GM12878 (cell line): ENCODE data around the gene HIF3A. TPM values are rescaled to one million over a fixed set of nuclear protein-coding genes. Genes with fewer than 3 reads are reported as not detected.
A peak's percentile ranks its signal among the peaks of the same experiment; 100 is the strongest.

Source experiments
- ATAC-seq: fragments of 200-7000 bp; cut with Tn5 transposase; 3 replicates; pipeline ENCODE4 v1.9.1; 2020; ENCODE audit warnings: mild to moderate bottlenecking, moderate library complexity
- BruUV-seq: library from RNA; stranded (reverse); fragments of 400-500 nt; replicated peaks from 2 replicates; lab custom pipeline; 2021; lab: Mats Ljungman, UMichigan
- CTCF ChIA-PET: fragments of 300-600 bp; sonication (Branson Sonifier 250); formaldehyde crosslinking; extraction: SDS; loops from one replicate; lab custom pipeline; 2021; ENCODE audit warnings: inconsistent platforms; lab: Yijun Ruan, JAX
- POLR2A ChIA-PET: fragments of 350-600 bp; formaldehyde crosslinking; extraction: SDS; loops from one replicate; lab custom pipeline; 2021; ENCODE audit warnings: inconsistent platforms; lab: Charles Lee
- RAD21 ChIA-PET: fragments of 300-600 bp; sonication (Branson Sonifier 250); formaldehyde crosslinking; loops from one replicate; lab custom pipeline; 2023; ENCODE audit warnings: antibody characterized with exemption; ENCODE audit not compliant: unreplicated experiment; lab: Charles Lee
- SMC1A ChIA-PET: fragments of 300-600 bp; sonication (Branson Sonifier 250); formaldehyde crosslinking; loops from one replicate; lab custom pipeline; 2023; ENCODE audit not compliant: unreplicated experiment, uncharacterized antibody; lab: Charles Lee
- DNase-seq: peaks from one replicate; pipeline ENCODE4 v3.0.0-alpha.2; 2011; ENCODE audit warnings: low read depth, low spot score
- FAIRE-seq: peaks from 3 replicates; lab custom pipeline; 2011; peaks lifted over from hg19 to GRCh38; lab: Jason Lieb, UNC
- H2AFZ ChIP-seq: 2 replicates; pipeline ENCODE4 v1.6.0; 2011; ENCODE audit warnings: low read depth, low read length, control low read depth; ENCODE audit not compliant: control insufficient read depth
- H3K27ac ChIP-seq: 2 replicates; pipeline ENCODE4 v1.5.1; 2011; ENCODE audit warnings: control low read depth; ENCODE audit not compliant: control insufficient read depth, insufficient read depth
- H3K27me3 ChIP-seq, 2 experiments: replicated peaks in 1 of 2; 2 replicates each; pipeline versions ENCODE4 v1.6.0 to v1.6.1; 2011; ENCODE audit warnings: low read length in 1 of 2; ENCODE audit not compliant: control insufficient read depth in 2 of 2, insufficient read depth in 2 of 2
- H3K36me3 ChIP-seq, 2 experiments: 2 replicates each; pipeline ENCODE4 v1.5.1; 2011; ENCODE audit warnings: low read length in 1 of 2; ENCODE audit not compliant: control insufficient read depth in 2 of 2, insufficient read depth in 2 of 2
- H3K4me1 ChIP-seq: 2 replicates; pipeline ENCODE4 v1.6.1; 2011; ENCODE audit warnings: mild to moderate bottlenecking, low read length, moderate library complexity, mixed read lengths; ENCODE audit not compliant: control insufficient read depth, insufficient read depth
- H3K4me2 ChIP-seq: 2 replicates; pipeline ENCODE4 v1.6.0; 2011; ENCODE audit warnings: control low read depth; ENCODE audit not compliant: control insufficient read depth, insufficient read depth
- H3K4me3 ChIP-seq: fragments of 200-600 bp; sonication (generic); 2 replicates; pipeline ENCODE4 v1.5.1; 2016
- H3K79me2 ChIP-seq: 2 replicates; pipeline ENCODE4 v1.6.0; 2011; ENCODE audit warnings: low read length; ENCODE audit not compliant: control insufficient read depth, insufficient read depth
- H3K9ac ChIP-seq: 2 replicates; pipeline ENCODE4 v1.8.0; 2011; ENCODE audit warnings: low read length, control low read depth, mixed read lengths; ENCODE audit not compliant: control insufficient read depth, insufficient read depth
- H3K9me3 ChIP-seq: replicated peaks from 3 replicates; pipeline ENCODE4 v1.5.1; 2011; ENCODE audit warnings: mild to moderate bottlenecking, low read length; ENCODE audit not compliant: control insufficient read depth, insufficient read depth
- H4K20me1 ChIP-seq: 2 replicates; pipeline ENCODE4 v1.6.0; 2011; ENCODE audit not compliant: control insufficient read depth, insufficient read depth
- E2F8 ChIP-seq: fragments of 450-650 bp; IDR thresholded peaks from 2 replicates; pipeline ENCODE4 v1.6.1; 2018; ENCODE audit warnings: mild to moderate bottlenecking, low read depth, moderate library complexity; ENCODE audit not compliant: partially characterized antibody
- EGR1 ChIP-seq, 2 experiments: IDR thresholded peaks; 1 replicate in 1 of 2; 2 replicates in 1 of 2; pipeline ENCODE4 v1.6.1; 2011 to 2012; ENCODE audit warnings: low read depth in 2 of 2, low read length in 2 of 2, borderline replicate concordance in 1 of 2, mild to moderate bottlenecking in 1 of 2, moderate library complexity in 1 of 2
- FOXM1 ChIP-seq: IDR thresholded peaks from 2 replicates; pipeline ENCODE4 v1.6.1; 2012; ENCODE audit warnings: low read depth, mild to moderate bottlenecking, inconsistent platforms, low read length, moderate library complexity
- MEF2A ChIP-seq: IDR thresholded peaks from 2 replicates; pipeline ENCODE4 v1.6.1; 2011; ENCODE audit warnings: low read depth, mild to moderate bottlenecking, low read length, moderate library complexity; ENCODE audit not compliant: insufficient read depth
- MYC ChIP-seq: IDR thresholded peaks from 2 replicates; pipeline ENCODE4 v1.6.1; 2011; ENCODE audit warnings: mild to moderate bottlenecking, low read length, moderate library complexity, inconsistent platforms; ENCODE audit not compliant: insufficient read depth, insufficient replicate concordance, insufficient read length, severe bottlenecking
- USF2 ChIP-seq: IDR thresholded peaks from 2 replicates; pipeline ENCODE4 v1.6.1; 2011; ENCODE audit warnings: low read depth, low read length, improper control_type of control experiment, borderline replicate concordance
- ZZZ3 ChIP-seq: IDR thresholded peaks from 2 replicates; pipeline ENCODE4 v1.6.1; 2011; ENCODE audit warnings: low read depth; ENCODE audit not compliant: control insufficient read depth, insufficient read length
- WGBS: methylation state at CpG from one replicate; pipeline ENCODE4 v1.1.6; 2016; ENCODE audit warnings: low lambda C conversion rate; ENCODE audit not compliant: insufficient replicate concordance, insufficient coverage; ENCODE audit errors: missing lambda C conversion rate; 5-methylcytosine and 5-hydroxymethylcytosine counted together
- in situ Hi-C: fragments of 300-500 bp; cut with MboI; formaldehyde crosslinking; loops from 9 replicates; pipeline ENCODE4 v1.14.3; 2018; ENCODE audit warnings: mixed read lengths
- intact Hi-C: fragments of 100-400 bp; cut with micrococcal nuclease; formaldehyde crosslinking; loops from one replicate; pipeline ENCODE4 v1.14.2; 2022; ENCODE audit not compliant: unreplicated experiment
- polyA plus RNA-seq, 11 experiments: library from polyadenylated mRNA; depleted of rRNA in 4 of 11; unstranded in 6 of 11; stranded (reverse) in 5 of 11; fragments of >200 nt; fragmentation: Nextera tagmentation in 4 of 11; fragmentation: Illumina TruSeq in 1 of 11; extraction: Ambion mirVana in 4 of 11; extraction: Trizol in 1 of 11; gene quantifications; 1 replicate in 1 of 11; 2 replicates in 10 of 11; pipeline versions ENCODE4 v1.2.1 to v1.2.3, GENCODE V29; 2011 to 2016; ENCODE audit warnings: inconsistent platforms in 2 of 11, missing spikeins in 2 of 11, low read depth in 1 of 11
- total RNA-seq, 4 experiments: library from RNA; depleted of rRNA in 3 of 4; stranded (reverse); fragments of >200 nt in 3 of 4; fragmentation: Illumina TruSeq in 1 of 4; extraction: Trizol in 1 of 4; gene quantifications; 2 replicates each; pipeline versions ENCODE4 v1.2.1 to v1.2.3, GENCODE V29; 2013 to 2021

Gene HIF3A
- total and polyA plus RNA-seq, 10 of the 15 experiments (the other 5 are each of a cell fraction or from before 2014, with no cell fraction given), result 0.03 to 0.20 (median 0.06) TPM; not detected in 5

GRCh38 chr19:46347985-46348384 is 51.1 kb downstream of the HIF3A start:
- in situ Hi-C loops, result no loop called here
- Histone ChIP-seq H3K4me1 (peaks cover 46% of the 10 kb centered on the region), H3K9me3 (no peaks in the 10 kb centered on the region), H3K36me3 (peaks cover 0 to 2% of the 10 kb centered on the region in 2 experiments; a peak in 2 of 4 replicates), H3K4me3 (peak overlapping the region; percentile 76), H2AFZ (no peak overlapping the region), H3K27me3 (no peaks in the 10 kb centered on the region), H3K4me2 (peak overlapping the region; percentile 77), H3K79me2 (peaks cover 56% of the 10 kb centered on the region), H3K9ac (peak overlapping the region; percentile 92), H3K27ac (peak overlapping the region; percentile 53; the same call in 1 of the 2 replicates), H4K20me1 (no peaks in the 10 kb centered on the region)
- ChIA-PET RAD21 (interaction anchor here (0.6 to 0.7 kb wide), 4 partner anchors 67 to 514 kb away, joined by 3 read pairs; no protein-coding TSS in a partner anchor), CTCF (interaction anchor here (0.5 to 1.9 kb wide), 14 partner anchors 11 to 567 kb away, joined by 3 to 20 read pairs (median 3); partner anchors contain the start of gene DACT3), SMC1A (interaction anchor here (0.6 to 1.2 kb wide), 7 partner anchors 9 to 313 kb away, joined by 3 to 4 read pairs (median 3); partner anchors contain the start of gene DACT3), POLR2A (interaction anchor here (0.6 kb wide), 5 partner anchors 43 to 1478 kb away, joined by 3 to 5 read pairs (median 3); no protein-coding TSS in a partner anchor)
- BruUV-seq, result no TSS peak
- WGBS, result 73% methylated on average over 4 of the region's 5 CpGs
- DNase-seq, result no peak
- ATAC-seq, result no peak
- intact Hi-C loops, result no loop called here
- FAIRE-seq, result no peak
- no peak for TF ChIP-seq ZZZ3
- TF ChIP-seq MYC, result no peak
- no peak for TF ChIP-seq USF2
- TF ChIP-seq EGR1 (IDR thresholded peaks at IDR 0.05; ENCODE audit: borderline replicate concordance in 1 of 2, low read depth in 2 of 2, low read length in 2 of 2), result no peak
- TF ChIP-seq E2F8, result no peak
- TF ChIP-seq FOXM1, result no peak
- TF ChIP-seq MEF2A, result no peak
